NCI-H146 (cell line): ENCODE data around the gene CCDC152.
"Not testable (repeated sequence)": the region's sequence is repeated elsewhere in the genome, so short reads cannot be mapped to it uniquely, and the experiment has no call there.

Experiments used
- DNase-seq: peaks from one replicate; lab custom pipeline; 2025; lab: John Stamatoyannopoulos, UW

The CCDC152 gene

GRCh38 chr5:42812620-42813019 lies 56.0 kb downstream of the CCDC152 start:
- no peak for DNase-seq

DNA sequence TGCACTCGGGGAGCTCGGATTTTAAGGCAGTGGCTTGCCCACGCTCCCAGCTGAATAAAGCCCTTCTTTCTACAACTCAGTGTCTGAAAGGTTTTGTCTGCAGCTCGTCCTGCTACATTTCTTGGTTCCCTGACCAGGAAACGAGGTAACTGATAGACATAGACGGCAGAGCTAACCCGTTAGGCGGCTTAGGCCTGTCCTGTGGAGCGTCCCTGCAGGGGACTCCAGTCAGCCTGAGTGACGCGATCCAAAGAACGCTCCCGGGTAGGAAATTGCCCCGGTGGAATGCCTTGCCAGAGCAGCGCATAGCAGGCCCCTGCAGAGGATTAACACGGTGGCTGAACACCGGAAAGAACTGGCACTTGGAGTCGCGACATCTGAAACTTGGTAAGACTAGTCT lies 56.9 kb downstream of the CCDC152 start:
- DNase-seq: no peak

- DNase-seq: not testable (repeated sequence)
These were observed 59.9 kb downstream of the CCDC152 start for GRCh38 chr5:42816546-42816945.

DNA sequence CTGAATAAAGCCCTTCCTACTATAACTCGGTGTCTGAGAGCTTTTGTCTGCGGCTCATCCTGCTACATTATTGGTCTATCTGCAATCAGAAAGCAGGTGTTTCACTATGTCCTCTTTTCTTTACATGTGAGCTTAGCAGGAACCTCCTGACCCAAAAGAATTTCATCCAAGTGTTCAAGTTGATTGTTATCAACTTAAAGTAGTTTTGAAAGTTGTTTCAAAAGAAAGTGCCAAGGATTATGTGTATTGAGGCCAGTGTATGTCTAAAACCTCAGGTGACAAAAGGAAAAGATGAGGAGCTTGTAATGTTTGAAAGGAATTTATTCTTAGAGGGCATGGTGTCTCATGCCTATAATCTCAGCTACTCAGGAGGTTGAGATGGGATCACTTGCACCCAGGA lies 63.1 kb downstream of the CCDC152 start:
- no peak for DNase-seq

DNA sequence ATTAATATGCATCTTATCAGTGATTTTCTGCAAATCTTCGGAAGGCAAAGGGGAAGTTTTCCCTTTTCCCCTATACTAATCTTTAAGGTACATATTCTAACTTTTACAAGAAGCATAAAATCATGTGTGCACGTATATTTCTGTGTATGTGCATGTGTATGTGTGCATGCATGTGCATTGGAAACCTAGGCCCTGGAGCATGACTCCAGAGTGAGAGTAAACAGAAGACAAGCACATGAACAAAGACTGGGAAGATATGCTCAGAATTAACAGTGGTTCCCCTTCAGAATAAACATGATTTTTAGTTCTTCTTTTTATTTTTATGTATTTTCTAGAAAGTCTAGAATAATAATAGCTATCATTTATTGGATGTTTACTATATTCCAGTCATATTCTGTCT lies 65.9 kb downstream of the CCDC152 start:
- no peak for DNase-seq

- DNase-seq: no peak
These were observed 67.8 kb downstream of the CCDC152 start for GRCh38 chr5:42824347-42824976.

- DNase-seq: no peak
These were observed 69.0 kb downstream of the CCDC152 start for GRCh38 chr5:42825422-42826148.

- DNase-seq: no peak
These were observed 70.3 kb downstream of the CCDC152 start for GRCh38 chr5:42826757-42827515.

DNA sequence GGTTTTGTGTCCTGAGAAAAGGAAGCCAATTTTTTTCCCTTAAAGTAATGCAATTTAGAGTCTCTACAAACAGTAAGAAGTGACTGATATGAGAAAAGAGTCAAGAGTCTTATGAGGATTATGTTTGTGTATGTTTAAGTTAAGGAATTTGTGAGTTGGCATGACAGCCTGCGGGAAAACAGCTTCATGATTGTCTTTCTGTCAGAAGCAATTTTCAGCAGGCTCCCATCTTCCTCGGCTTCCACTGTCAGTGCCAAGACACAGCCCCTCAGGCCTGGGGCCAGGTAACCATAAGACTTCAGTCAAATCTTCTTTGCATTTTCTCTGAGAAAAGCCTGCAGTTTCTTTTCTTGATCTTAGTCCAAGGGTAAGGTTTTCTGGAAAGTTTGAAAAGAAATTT lies 72.1 kb downstream of the CCDC152 start:
- DNase-seq: no peak

DNA sequence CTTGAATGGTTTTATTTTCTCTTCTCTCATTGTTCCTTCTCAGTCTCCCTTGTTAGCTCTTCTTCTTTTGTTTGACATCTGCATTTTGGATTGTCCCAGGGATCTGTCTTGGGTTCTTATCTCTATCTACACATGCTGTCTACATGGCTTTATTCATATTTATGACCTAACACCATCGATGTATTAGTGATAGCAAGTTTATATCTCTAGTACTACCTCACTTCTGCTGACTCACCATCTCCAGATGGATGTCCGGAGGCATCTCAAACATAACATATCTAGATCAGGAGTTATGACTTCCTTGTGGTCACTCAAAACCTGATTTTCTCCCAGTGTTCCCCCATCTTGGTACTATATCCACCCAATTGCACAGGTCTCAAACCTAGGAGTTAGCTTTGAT lies 74.3 kb downstream of the CCDC152 start:
- DNase-seq: no peak

GRCh38 chr5:42832060-42832459 lies 75.4 kb downstream of the CCDC152 start:
- DNase-seq: no peak

DNA sequence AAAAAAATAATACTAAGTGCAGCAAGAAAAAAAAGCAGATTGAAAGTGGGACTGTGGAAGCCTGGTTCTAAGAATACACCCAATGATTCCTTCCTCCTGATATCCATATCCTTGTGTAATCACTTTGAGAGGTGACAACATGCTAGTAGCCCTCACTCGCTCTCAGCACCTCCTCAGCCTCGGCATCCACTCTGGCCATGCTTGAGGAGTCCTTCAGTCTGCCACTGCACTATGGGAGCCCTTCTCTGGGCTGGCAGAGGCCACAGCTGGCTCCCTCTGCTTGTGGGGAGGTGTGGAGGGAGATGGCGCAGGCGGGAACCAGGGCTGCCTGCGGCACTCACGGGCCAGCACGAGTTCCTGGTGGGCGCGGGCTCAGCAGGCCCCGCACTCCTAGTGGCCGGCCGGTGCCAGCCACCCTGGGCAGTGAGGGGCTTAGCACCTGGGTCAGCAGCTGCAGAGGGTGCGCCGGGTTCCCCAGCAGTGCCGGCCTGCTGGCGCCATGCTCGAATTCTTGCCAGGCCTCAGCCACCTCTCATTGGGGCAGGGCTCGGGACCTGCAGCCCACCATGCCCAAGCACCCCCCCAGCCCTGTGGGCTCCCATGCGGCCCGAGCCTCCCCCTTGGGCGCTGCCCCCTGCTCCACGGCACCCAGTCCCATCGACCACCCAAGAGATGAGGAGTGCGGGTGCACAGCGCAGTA lies 79.6 kb downstream of the CCDC152 start:
- no peak for DNase-seq

DNA sequence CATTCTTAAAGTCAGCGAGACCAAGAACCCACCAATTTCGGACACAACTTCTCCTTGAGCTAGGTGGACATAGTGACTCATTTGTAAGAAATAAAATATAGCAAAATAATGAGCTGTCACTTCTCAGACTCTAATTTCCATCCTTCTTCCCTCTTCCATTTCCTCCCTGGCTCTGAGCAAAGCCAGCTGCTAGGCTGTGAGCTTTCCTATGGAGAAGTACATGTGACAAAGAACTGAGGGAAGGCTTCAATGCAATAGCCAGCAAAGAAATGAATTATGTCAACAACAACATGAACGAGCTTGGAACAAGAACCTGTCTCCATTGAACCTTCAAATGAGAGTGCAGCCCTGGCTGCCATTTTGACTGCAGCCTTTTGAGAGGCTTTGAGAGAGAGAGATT lies 81.0 kb downstream of the CCDC152 start:
- no peak for DNase-seq

DNA sequence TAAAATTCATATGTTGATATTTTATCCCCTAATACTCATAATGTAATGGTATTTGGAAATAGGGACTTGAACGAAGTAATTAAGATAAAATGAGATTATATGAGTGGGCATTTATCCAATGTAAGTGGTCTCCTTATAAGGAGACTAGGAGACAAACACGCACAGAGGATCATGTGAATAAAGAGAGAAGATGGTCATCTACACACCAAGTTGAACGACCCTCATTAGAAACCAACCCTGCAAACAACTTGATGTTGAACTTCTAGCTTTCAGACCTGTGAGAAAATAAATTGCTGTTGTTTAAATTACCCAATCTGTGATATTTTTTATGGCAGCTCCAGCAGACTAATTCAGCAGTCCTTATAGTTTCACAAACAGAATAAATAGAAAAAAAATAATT lies 82.6 kb downstream of the CCDC152 start:
- no peak for DNase-seq

- DNase-seq: no peak
These were observed 83.7 kb downstream of the CCDC152 start for GRCh38 chr5:42840269-42840668.

DNA sequence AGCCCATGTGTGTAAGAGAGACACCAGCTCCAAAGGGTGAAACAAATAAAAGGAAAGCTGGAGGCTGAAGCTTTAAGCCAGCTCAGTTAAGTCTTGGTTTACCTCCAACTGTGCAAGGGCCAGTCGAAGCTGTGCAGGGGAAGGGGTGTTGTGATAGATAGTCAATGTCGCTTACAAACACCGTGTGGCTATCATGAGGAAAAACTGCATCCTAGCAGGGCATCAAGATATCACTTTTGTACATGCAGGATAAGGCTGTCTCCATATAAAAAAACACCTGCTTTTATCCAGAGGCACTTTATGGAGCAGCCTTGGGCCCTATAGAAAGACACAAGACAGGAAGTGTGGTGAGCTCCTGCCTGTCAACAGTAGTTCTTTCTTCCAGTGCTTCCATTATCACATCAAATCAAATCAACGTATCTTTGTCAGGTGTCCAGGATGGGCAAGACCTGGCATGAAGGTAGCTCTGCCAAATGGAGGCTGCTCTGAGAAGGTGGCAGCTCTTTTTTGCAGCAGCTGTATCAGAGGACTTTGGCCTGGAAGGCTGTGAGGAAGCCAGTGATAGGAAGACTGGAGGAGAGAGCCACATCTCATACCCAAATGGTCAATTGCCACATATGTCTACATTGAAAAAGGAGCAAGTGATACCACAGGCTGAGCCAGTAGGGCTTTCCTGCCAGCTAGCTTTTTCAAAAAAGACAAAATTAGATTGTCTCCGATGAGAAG lies 84.4 kb downstream of the CCDC152 start:
- DNase-seq: no peak

DNA sequence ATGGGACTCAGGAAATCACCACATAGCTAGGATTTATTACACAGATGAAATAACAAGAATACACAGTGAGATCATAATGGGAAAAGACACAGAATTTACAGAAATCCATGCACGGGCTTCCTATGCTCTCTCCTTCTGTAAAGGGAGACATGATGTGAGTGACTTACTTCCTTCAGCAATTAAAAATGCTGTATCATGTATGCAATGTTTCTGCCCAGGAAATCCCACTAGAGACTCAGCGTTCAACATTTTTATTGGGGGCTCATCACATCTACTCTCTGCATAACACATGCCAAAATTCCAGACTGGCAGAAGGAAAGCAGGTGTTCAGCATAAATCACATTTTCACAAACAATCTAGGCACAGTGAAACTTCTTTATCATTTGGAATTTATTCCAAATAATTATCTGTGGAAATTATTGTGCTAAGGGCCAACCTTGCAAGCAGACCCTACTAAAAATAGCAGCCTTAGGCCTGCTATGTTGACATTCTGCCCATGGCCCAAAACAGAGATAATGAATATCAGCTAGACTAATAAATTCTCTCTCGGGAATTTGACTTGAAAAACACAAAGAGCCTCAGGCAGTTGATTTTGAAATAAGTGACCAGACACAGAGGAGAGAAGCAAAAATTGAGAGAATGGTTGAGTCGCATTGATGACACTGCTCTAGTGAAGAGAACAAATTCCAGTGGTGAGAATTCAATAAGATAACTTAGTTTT lies 86.5 kb downstream of the CCDC152 start:
- no peak for DNase-seq

DNA sequence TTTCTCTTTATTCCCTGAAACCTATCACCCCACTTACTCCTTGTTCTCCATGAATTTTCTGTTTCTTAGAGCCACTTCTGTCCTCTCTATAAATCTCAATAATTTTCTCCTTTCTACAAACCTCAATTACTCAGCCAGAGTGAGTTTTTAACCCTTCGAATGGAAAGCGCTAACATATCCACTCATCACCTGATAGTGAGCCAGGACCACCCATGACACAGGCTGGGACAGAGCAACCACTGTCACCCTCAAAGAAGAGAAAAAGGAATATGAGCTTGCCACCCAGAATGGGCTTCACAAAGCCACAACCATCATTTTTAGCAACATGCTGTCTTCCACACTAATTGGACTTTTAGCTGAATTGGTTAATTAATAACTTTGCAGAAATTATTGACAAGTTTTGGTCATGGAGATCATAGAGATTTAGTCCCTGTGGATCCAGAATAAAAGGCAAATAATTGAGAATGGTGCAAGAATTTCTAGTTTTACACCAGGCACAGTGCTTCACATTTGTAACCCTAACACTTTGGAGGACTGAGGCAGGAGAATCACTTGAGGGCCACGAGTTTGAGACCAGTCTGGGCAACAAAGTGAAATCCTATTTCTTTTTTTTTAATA lies 87.2 kb downstream of the CCDC152 start:
- no peak for DNase-seq

GRCh38 chr5:42844408-42844807 lies 87.8 kb downstream of the CCDC152 start:
- not testable (repeated sequence) for DNase-seq

- DNase-seq: no peak
These were observed 91.9 kb downstream of the CCDC152 start for GRCh38 chr5:42848545-42848944.

GRCh38 chr5:42851481-42851880 lies 94.9 kb downstream of the CCDC152 start:
- DNase-seq: no peak
